GM23338 (cell line): Measurements from ENCODE around the gene OR3A2. TPM values are rescaled to one million over a fixed set of nuclear protein-coding genes. Genes with fewer than 3 reads are reported as not detected.
A peak's percentile ranks its signal among the peaks of the same experiment; 100 is the strongest.
"Not testable (repeated sequence)": the region's sequence is repeated elsewhere in the genome, so short reads cannot be mapped to it uniquely, and the experiment has no call there.

Experiments
- ATAC-seq: fragments of 200-7000 bp; cut with Tn5 transposase; 3 replicates; pipeline ENCODE4 v1.9.1; 2020
- DNase-seq: peaks from one replicate; pipeline ENCODE4 v3.0.0-alpha.2; 2015; ENCODE audit warnings: low spot score
- H2AFZ ChIP-seq: fragments of 200-600 bp; sonication (generic); 2 replicates; pipeline ENCODE4 v1.8.0; 2016; ENCODE audit warnings: antibody characterized with exemption, mild to moderate bottlenecking, moderate library complexity
- H3F3A ChIP-seq: fragments of 200-600 bp; sonication (generic); replicated peaks from 2 replicates; pipeline ENCODE4 v1.8.0; 2017; ENCODE audit warnings: antibody characterized with exemption, mixed run types, low read depth
- H3K27ac ChIP-seq: fragments of 200-600 bp; sonication (generic); 2 replicates; pipeline ENCODE4 v1.6.1; 2016; ENCODE audit warnings: low read depth
- H3K27me3 ChIP-seq: fragments of 200-600 bp; sonication (generic); 2 replicates; pipeline ENCODE4 v1.8.0; 2016; ENCODE audit warnings: mild to moderate bottlenecking, mixed run types, moderate library complexity; ENCODE audit not compliant: insufficient read depth
- H3K36me3 ChIP-seq: fragments of 200-600 bp; sonication (generic); 2 replicates; pipeline ENCODE4 v1.8.0; 2016; ENCODE audit warnings: mild to moderate bottlenecking; ENCODE audit not compliant: insufficient read depth
- H3K4me1 ChIP-seq: fragments of 200-600 bp; sonication (generic); 2 replicates; pipeline ENCODE4 v1.8.0; 2016; ENCODE audit warnings: mild to moderate bottlenecking, moderate library complexity; ENCODE audit not compliant: insufficient read depth
- H3K4me2 ChIP-seq: fragments of 200-600 bp; sonication (generic); 2 replicates; pipeline ENCODE4 v1.7.1; 2017; ENCODE audit warnings: mixed run types
- H3K4me3 ChIP-seq: fragments of 200-600 bp; sonication (generic); 2 replicates; pipeline ENCODE4 v1.6.1; 2016; ENCODE audit warnings: mixed run types
- H3K79me2 ChIP-seq: fragments of 200-600 bp; sonication (generic); replicated peaks from 2 replicates; pipeline ENCODE4 v1.8.0; 2017; ENCODE audit warnings: mild to moderate bottlenecking; ENCODE audit not compliant: insufficient read depth
- H3K9me2 ChIP-seq: fragments of 200-600 bp; sonication (generic); 2 replicates; pipeline ENCODE4 v1.8.0; 2017; ENCODE audit not compliant: insufficient read depth
- H4K20me1 ChIP-seq: fragments of 200-600 bp; sonication (generic); replicated peaks from 2 replicates; pipeline ENCODE4 v1.8.0; 2017; ENCODE audit warnings: mild to moderate bottlenecking; ENCODE audit not compliant: insufficient read depth
- H3K27ac Mint-ChIP-seq: 2 replicates; pipeline ENCODE4 v1.8.0; 2020; ENCODE audit warnings: inconsistent platforms, mild to moderate bottlenecking, moderate library complexity, mixed read lengths
- H3K27me3 Mint-ChIP-seq: 3 replicates; pipeline ENCODE4 v1.8.0; 2022; ENCODE audit warnings: low read depth, mild to moderate bottlenecking, moderate library complexity, mixed read lengths, inconsistent platforms; ENCODE audit not compliant: insufficient read depth, poor library complexity
- H3K36me3 Mint-ChIP-seq: 3 replicates; pipeline ENCODE4 v1.8.0; 2021; ENCODE audit warnings: low read depth, mild to moderate bottlenecking, inconsistent platforms, moderate library complexity, mixed read lengths
- H3K4me1 Mint-ChIP-seq: 3 replicates; pipeline ENCODE4 v1.8.0; 2020; ENCODE audit warnings: mild to moderate bottlenecking, inconsistent platforms, mixed read lengths
- H3K4me3 Mint-ChIP-seq: 3 replicates; pipeline ENCODE4 v1.8.0; 2021; ENCODE audit warnings: moderate library complexity, mild to moderate bottlenecking, inconsistent platforms, mixed read lengths
- H3K9me3 Mint-ChIP-seq: 3 replicates; pipeline ENCODE4 v1.8.0; 2020; ENCODE audit warnings: moderate library complexity, mild to moderate bottlenecking, inconsistent platforms, mixed read lengths
- CTCF ChIP-seq, 2 experiments: fragments of 200-600 bp in 1 of 2; sonication (generic) in 1 of 2; conservative IDR thresholded peaks; 2 replicates each; pipeline versions ENCODE4 v1.5.1 to v1.6.1; 2016 to 2017; ENCODE audit warnings: antibody characterized with exemption in 2 of 2, low read depth in 2 of 2, mild to moderate bottlenecking in 2 of 2, moderate library complexity in 1 of 2
- EZH2 ChIP-seq: fragments of 200-600 bp; sonication (generic); IDR thresholded peaks from one replicate; pipeline ENCODE4 v1.8.0; 2017; ENCODE audit warnings: antibody characterized with exemption, mild to moderate bottlenecking, low read depth; ENCODE audit not compliant: unreplicated experiment
- REST ChIP-seq: IDR thresholded peaks from one replicate; pipeline ENCODE4 v1.6.1; 2018; ENCODE audit warnings: antibody characterized with exemption; ENCODE audit not compliant: unreplicated experiment
- ZNF114 ChIP-seq: fragments of 250-450 bp; sonication (Bioruptor Pico); IDR thresholded peaks from 2 replicates; pipeline ENCODE4 v1.5.0; 2020; ENCODE audit warnings: mild to moderate bottlenecking, moderate library complexity
- ZNF331 ChIP-seq: fragments of 250-450 bp; sonication (Bioruptor Pico); IDR thresholded peaks from 2 replicates; pipeline ENCODE4 v1.5.0; 2020; ENCODE audit warnings: low read depth, mild to moderate bottlenecking, moderate library complexity
- polyA plus RNA-seq: library from polyadenylated mRNA; unstranded; fragments of >200 nt; fragmentation: Nextera tagmentation; extraction: Ambion mirVana; gene quantifications from 2 replicates; pipeline ENCODE4 v1.2.1, GENCODE V29; 2016
- total RNA-seq: library from RNA; depleted of rRNA; stranded (reverse); fragments of >200 nt; shearing (Covaris generic); gene quantifications from 2 replicates; pipeline ENCODE4 v1.2.3, GENCODE V29; 2014
- TF ChIP-seq, protein P1 (sequence below): IDR thresholded peaks from 2 replicates; pipeline ENCODE4 v1.6.1; 2016; ENCODE audit warnings: antibody characterized with exemption

The OR3A2 gene
- total and polyA plus RNA-seq, 2 experiments from 2014 or later, result 1.1 to 1.4 TPM

DNA sequence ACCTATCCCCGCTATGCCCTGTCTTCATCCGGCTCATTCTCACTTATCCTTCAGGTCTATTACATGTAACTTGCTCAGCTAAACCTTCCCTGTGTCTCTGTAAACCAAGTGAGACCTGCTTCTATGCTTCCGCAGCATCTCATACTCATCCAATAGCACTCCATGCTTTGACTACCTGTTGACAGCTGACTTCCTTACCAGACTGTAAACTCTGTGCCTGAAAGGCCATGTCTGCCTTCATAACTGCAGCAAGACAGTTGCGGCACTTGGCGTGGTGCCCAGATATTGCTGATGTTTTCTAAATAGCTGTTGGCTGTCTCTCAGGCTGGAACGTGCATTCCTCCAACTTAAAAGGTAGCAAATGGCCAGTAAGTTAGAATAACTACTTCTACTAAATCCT lies 13.9 kb upstream of the OR3A2 start (continued):
- TF ChIP-seq EZH2, result no peak
- TF ChIP-seq ZNF331 (CRISPR knock-in tag), result no peak
- TF ChIP-seq, protein P1, sequence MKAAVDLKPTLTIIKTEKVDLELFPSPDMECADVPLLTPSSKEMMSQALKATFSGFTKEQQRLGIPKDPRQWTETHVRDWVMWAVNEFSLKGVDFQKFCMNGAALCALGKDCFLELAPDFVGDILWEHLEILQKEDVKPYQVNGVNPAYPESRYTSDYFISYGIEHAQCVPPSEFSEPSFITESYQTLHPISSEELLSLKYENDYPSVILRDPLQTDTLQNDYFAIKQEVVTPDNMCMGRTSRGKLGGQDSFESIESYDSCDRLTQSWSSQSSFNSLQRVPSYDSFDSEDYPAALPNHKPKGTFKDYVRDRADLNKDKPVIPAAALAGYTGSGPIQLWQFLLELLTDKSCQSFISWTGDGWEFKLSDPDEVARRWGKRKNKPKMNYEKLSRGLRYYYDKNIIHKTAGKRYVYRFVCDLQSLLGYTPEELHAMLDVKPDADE, result no peak
- TF ChIP-seq ZNF114 (CRISPR knock-in tag), result no peak

GRCh38 chr17:3398310-3398709 lies 12.2 kb upstream of the OR3A2 start, which contains the start of gene OR1E1:
Gene OR1E1, minus strand, starts transcription at chr17:3398410. Its CDS starts 0 bp downstream, at chr17:3398410.
- H3K27ac Mint-ChIP-seq, result no peak within 1 kb of the TSS
- Histone ChIP-seq H3K27me3 (no peaks in the 10 kb centered on the region), H2AFZ (no peak within 1 kb of the TSS), H3K79me2 (no peaks in the 10 kb centered on the region), H3K9me2 (0 out of 2 replicates have a peak, but pooled peaks cover 9% of the 10 kb centered on the region), H3K4me2 (no peak within 1 kb of the TSS), H4K20me1 (no peaks in the 10 kb centered on the region), H3K4me1 (no peaks in the 10 kb centered on the region), H3K27ac (no peak within 1 kb of the TSS), H3K4me3 (no peak within 1 kb of the TSS), H3F3A (no peaks in the 10 kb centered on the region), H3K36me3 (no peaks in the 10 kb centered on the region)
- H3K27me3 Mint-ChIP-seq, result no peaks in the 10 kb centered on the region
- ATAC-seq, result no peak
- peaks cover 3% of the 10 kb centered on the region; the same call in 1 of the 3 replicates for H3K36me3 Mint-ChIP-seq
- no peaks in the 10 kb centered on the region for H3K4me1 Mint-ChIP-seq
- H3K9me3 Mint-ChIP-seq, result peaks cover 50% of the 10 kb centered on the region
- no peak within 1 kb of the TSS for H3K4me3 Mint-ChIP-seq
- DNase-seq, result no peak
- TF ChIP-seq, protein P1, result no peak

DNA sequence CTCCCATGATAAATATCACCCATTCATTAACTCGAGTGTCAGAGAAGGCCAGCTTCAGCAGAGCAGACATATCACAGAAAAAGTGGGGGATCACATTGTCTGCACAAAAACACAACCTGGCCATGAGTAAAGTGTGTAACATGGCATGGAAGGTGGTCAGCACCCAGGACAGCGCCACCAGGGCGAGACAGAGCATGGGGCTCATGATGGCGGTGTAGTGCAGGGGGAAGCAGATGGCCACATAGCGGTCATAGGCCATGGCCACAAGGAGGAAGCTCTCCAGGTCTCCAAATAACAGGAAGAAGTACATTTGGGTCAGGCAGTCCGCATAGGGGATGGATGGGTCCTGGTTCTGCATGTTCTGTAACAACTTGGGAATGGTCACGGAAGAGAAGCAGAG lies 11.7 kb upstream of the OR3A2 start:
- peak in 1 of 2 experiments; percentile 17; a peak in 1 of 4 replicates for TF ChIP-seq CTCF (conservative IDR thresholded peaks at IDR 0.05; ENCODE audit: low read depth in 2 of 2)
- TF ChIP-seq REST, result peak; percentile 75
- not testable (repeated sequence) for H3K27me3 ChIP-seq, H4K20me1 ChIP-seq, H3K36me3 ChIP-seq, H2AFZ ChIP-seq, H3F3A ChIP-seq, H3K27ac ChIP-seq, H3K9me2 ChIP-seq, H3K36me3 Mint-ChIP-seq, H3K4me1 ChIP-seq, H3K27me3 Mint-ChIP-seq, H3K27ac Mint-ChIP-seq, H3K4me1 Mint-ChIP-seq, H3K4me2 ChIP-seq, H3K4me3 Mint-ChIP-seq, H3K4me3 ChIP-seq, H3K79me2 ChIP-seq
- H3K9me3 Mint-ChIP-seq, result peaks cover 50% of the 10 kb centered on the region
- DNase-seq, result peak; percentile 40
- peak; percentile 67; the same call in 2 of the 3 replicates for ATAC-seq
